ENCODE data around the gene ATP11B.

- TF ChIP-seq, protein P1, sequence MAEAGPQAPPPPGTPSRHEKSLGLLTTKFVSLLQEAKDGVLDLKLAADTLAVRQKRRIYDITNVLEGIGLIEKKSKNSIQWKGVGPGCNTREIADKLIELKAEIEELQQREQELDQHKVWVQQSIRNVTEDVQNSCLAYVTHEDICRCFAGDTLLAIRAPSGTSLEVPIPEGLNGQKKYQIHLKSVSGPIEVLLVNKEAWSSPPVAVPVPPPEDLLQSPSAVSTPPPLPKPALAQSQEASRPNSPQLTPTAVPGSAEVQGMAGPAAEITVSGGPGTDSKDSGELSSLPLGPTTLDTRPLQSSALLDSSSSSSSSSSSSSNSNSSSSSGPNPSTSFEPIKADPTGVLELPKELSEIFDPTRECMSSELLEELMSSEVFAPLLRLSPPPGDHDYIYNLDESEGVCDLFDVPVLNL (IDR thresholded peaks at IDR 0.05; ENCODE audit: low read depth, low read length) = no peak
- TF ChIP-seq RAD21 (IDR thresholded peaks at IDR 0.05; ENCODE audit: insufficient read depth, low read depth, low read length) (no peak), CTCF (IDR thresholded peaks at IDR 0.05 in 2 of 3, conservative IDR thresholded peaks at IDR 0.05 in 1 of 3; ENCODE audit: control insufficient read depth in 2 of 3, extremely low read depth in 1 of 3, insufficient read depth in 1 of 3, low read depth in 3 of 3, low read length in 3 of 3) (no peak), STAT3 (IDR thresholded peaks at IDR 0.05; ENCODE audit: low read depth, low read length) (no peak), RFX5 (IDR thresholded peaks at IDR 0.05; ENCODE audit: low read depth, low read length) (no peak)
- TF ChIP-seq, protein P2, sequence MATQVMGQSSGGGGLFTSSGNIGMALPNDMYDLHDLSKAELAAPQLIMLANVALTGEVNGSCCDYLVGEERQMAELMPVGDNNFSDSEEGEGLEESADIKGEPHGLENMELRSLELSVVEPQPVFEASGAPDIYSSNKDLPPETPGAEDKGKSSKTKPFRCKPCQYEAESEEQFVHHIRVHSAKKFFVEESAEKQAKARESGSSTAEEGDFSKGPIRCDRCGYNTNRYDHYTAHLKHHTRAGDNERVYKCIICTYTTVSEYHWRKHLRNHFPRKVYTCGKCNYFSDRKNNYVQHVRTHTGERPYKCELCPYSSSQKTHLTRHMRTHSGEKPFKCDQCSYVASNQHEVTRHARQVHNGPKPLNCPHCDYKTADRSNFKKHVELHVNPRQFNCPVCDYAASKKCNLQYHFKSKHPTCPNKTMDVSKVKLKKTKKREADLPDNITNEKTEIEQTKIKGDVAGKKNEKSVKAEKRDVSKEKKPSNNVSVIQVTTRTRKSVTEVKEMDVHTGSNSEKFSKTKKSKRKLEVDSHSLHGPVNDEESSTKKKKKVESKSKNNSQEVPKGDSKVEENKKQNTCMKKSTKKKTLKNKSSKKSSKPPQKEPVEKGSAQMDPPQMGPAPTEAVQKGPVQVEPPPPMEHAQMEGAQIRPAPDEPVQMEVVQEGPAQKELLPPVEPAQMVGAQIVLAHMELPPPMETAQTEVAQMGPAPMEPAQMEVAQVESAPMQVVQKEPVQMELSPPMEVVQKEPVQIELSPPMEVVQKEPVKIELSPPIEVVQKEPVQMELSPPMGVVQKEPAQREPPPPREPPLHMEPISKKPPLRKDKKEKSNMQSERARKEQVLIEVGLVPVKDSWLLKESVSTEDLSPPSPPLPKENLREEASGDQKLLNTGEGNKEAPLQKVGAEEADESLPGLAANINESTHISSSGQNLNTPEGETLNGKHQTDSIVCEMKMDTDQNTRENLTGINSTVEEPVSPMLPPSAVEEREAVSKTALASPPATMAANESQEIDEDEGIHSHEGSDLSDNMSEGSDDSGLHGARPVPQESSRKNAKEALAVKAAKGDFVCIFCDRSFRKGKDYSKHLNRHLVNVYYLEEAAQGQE (IDR thresholded peaks at IDR 0.05; ENCODE audit: low read depth, low read length) = no peak
- TF ChIP-seq, protein P3, sequence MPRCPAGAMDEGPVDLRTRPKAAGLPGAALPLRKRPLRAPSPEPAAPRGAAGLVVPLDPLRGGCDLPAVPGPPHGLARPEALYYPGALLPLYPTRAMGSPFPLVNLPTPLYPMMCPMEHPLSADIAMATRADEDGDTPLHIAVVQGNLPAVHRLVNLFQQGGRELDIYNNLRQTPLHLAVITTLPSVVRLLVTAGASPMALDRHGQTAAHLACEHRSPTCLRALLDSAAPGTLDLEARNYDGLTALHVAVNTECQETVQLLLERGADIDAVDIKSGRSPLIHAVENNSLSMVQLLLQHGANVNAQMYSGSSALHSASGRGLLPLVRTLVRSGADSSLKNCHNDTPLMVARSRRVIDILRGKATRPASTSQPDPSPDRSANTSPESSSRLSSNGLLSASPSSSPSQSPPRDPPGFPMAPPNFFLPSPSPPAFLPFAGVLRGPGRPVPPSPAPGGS (IDR thresholded peaks at IDR 0.05; ENCODE audit: borderline replicate concordance, insufficient read depth, low read depth, low read length, poor library complexity, severe bottlenecking) = no peak
These were observed 143.1 kb downstream of the ATP11B start for GRCh38 chr3:182936239-182936917.
